HCT116 (cell line): ENCODE measurements around the gene ADGRD1. TPM values are rescaled to one million over a fixed set of nuclear protein-coding genes. Genes with fewer than 3 reads are reported as not detected.

Experiments used
- ATAC-seq: fragments of 200-7000 bp; cut with Tn5 transposase; 2 replicates; pipeline ENCODE4 v1.9.1; 2020; ENCODE audit warnings: mild to moderate bottlenecking, moderate library complexity
- BruUV-seq: library from RNA; stranded (reverse); fragments of 400-500 nt; replicated peaks from 2 replicates; lab custom pipeline; 2021; lab: Mats Ljungman, UMichigan
- CTCF ChIA-PET: fragments of 300-600 bp; sonication (Branson Sonifier 250); formaldehyde crosslinking; loops from one replicate; lab custom pipeline; 2021; ENCODE audit warnings: antibody characterized with exemption; lab: Charles Lee
- POLR2A ChIA-PET: fragments of 300-600, 350-600 bp; sonication (Branson Sonifier 250); formaldehyde crosslinking; loops from one replicate; lab custom pipeline; 2021; ENCODE audit warnings: antibody characterized with exemption; lab: Charles Lee
- RAD21 ChIA-PET, 2 experiments: fragments of 300-600 bp; sonication (Branson Sonifier 250); formaldehyde crosslinking; loops; one replicate each; lab custom pipeline; 2023; ENCODE audit warnings: low total read pairs in 2 of 2; ENCODE audit not compliant: uncharacterized antibody in 2 of 2, unreplicated experiment in 2 of 2, low non-redundant PET in 1 of 2; lab: Charles Lee
- DNase-seq: peaks from one replicate; pipeline ENCODE4 v3.0.0-alpha.2; 2010; ENCODE audit warnings: low read depth, low spot score
- H2AFZ ChIP-seq: fragments of 200-600 bp; shearing (Covaris generic), sonication (generic); 2 replicates; pipeline ENCODE4 v1.6.1; 2017; ENCODE audit warnings: low read depth, mixed run types, mixed read lengths, antibody characterized with exemption, low read length; ENCODE audit not compliant: poor library complexity, severe bottlenecking
- H3K27ac ChIP-seq: 2 replicates; pipeline ENCODE4 v1.5.1; 2012; ENCODE audit warnings: low read depth, low read length
- H3K27me3 ChIP-seq: fragments of 200-600 bp; sonication (generic); 2 replicates; pipeline ENCODE4 v1.6.1; 2016; ENCODE audit warnings: mixed run types, low read length, mixed read lengths; ENCODE audit not compliant: insufficient read depth
- H3K36me3 ChIP-seq, 2 experiments: fragments of 200-500 bp in 1 of 2; fragments of 200-600 bp in 1 of 2; sonication (Bioruptor generic) in 1 of 2; sonication (generic) in 1 of 2; 2 replicates each; pipeline versions ENCODE4 v1.5.1 to v1.6.1; 2014 to 2016; ENCODE audit warnings: low read length in 2 of 2, inconsistent platforms in 1 of 2, mixed read lengths in 1 of 2, mixed run types in 1 of 2; ENCODE audit not compliant: insufficient read depth in 2 of 2, control insufficient read depth in 1 of 2
- H3K4me1 ChIP-seq, 2 experiments: fragments of 200-600 bp in 1 of 2; sonication (generic) in 1 of 2; 2 replicates each; pipeline versions ENCODE4 v1.5.1 to v1.6.1; 2012 to 2017; ENCODE audit warnings: low read length in 2 of 2, inconsistent platforms in 1 of 2, mild to moderate bottlenecking in 1 of 2, mixed read lengths in 1 of 2, mixed run types in 1 of 2, moderate library complexity in 1 of 2; ENCODE audit not compliant: insufficient read depth in 2 of 2, control insufficient read depth in 1 of 2
- H3K4me2 ChIP-seq: fragments of 200-600 bp; sonication (generic); 2 replicates; pipeline ENCODE4 v1.6.1; 2017; ENCODE audit warnings: mixed run types, low read length, mixed read lengths
- H3K4me3 ChIP-seq, 2 experiments: fragments of 200-600 bp in 1 of 2; sonication (generic) in 1 of 2; replicated peaks in 1 of 2; 2 replicates each; pipeline ENCODE4 v1.5.1; 2011 to 2016; ENCODE audit warnings: low read length in 2 of 2, control low read depth in 1 of 2, low read depth in 1 of 2, mild to moderate bottlenecking in 1 of 2, mixed read lengths in 1 of 2, mixed run types in 1 of 2
- H3K79me2 ChIP-seq: fragments of 200-600 bp; sonication (generic); 2 replicates; pipeline ENCODE4 v1.6.1; 2017; ENCODE audit warnings: mild to moderate bottlenecking, mixed run types, low read length, moderate library complexity, mixed read lengths; ENCODE audit not compliant: insufficient read depth
- H3K9ac ChIP-seq: fragments of 200-600 bp; sonication (generic); 2 replicates; pipeline ENCODE4 v1.6.1; 2016; ENCODE audit warnings: low read length, mixed read lengths
- H3K9me2 ChIP-seq: fragments of 200-600 bp; sonication (generic), shearing (Covaris generic); 2 replicates; pipeline ENCODE4 v1.6.1; 2017; ENCODE audit warnings: mixed run types, mild to moderate bottlenecking, moderate library complexity; ENCODE audit not compliant: insufficient read depth
- H3K9me3 ChIP-seq, 2 experiments: fragments of 200-500 bp in 1 of 2; fragments of 200-600 bp in 1 of 2; sonication (Bioruptor generic) in 1 of 2; sonication (generic) in 1 of 2; 2 replicates each; pipeline ENCODE4 v1.6.1; 2014 to 2017; ENCODE audit warnings: low read length in 2 of 2, mixed read lengths in 2 of 2, inconsistent platforms in 1 of 2, low read depth in 1 of 2, mild to moderate bottlenecking in 1 of 2, mixed run types in 1 of 2, moderate library complexity in 1 of 2; ENCODE audit not compliant: control insufficient read depth in 1 of 2, insufficient read depth in 1 of 2
- H4K20me1 ChIP-seq: fragments of 200-600 bp; sonication (generic), shearing (Covaris generic); 2 replicates; pipeline ENCODE4 v1.6.1; 2017; ENCODE audit warnings: mixed run types, mild to moderate bottlenecking, moderate library complexity; ENCODE audit not compliant: insufficient read depth
- CBX3 ChIP-seq: IDR thresholded peaks from 2 replicates; pipeline ENCODE4 v1.6.1; 2012; ENCODE audit warnings: low read depth
- CEBPB ChIP-seq: IDR thresholded peaks from 2 replicates; pipeline ENCODE4 v1.6.1; 2012; ENCODE audit warnings: low read depth
- FOSL1 ChIP-seq: IDR thresholded peaks from 2 replicates; pipeline ENCODE4 v1.6.1; 2012; ENCODE audit warnings: low read depth
- POLR2AphosphoS5 ChIP-seq: IDR thresholded peaks from 2 replicates; pipeline ENCODE4 v1.6.1; 2011; ENCODE audit warnings: mild to moderate bottlenecking, low read depth, low read length, moderate library complexity
- SP1 ChIP-seq: IDR thresholded peaks from 2 replicates; pipeline ENCODE4 v1.6.1; 2012; ENCODE audit warnings: low read depth
- SRF ChIP-seq: IDR thresholded peaks from 2 replicates; pipeline ENCODE4 v1.6.1; 2012; ENCODE audit warnings: low read depth
- intact Hi-C: fragments of 100-400 bp; cut with micrococcal nuclease; formaldehyde crosslinking; loops from 2 replicates; pipeline ENCODE4 v1.10.0; 2022
- total RNA-seq: library from RNA; stranded (reverse); gene quantifications from one replicate; pipeline ENCODE4 v1.2.1, GENCODE V29; 2021; ENCODE audit not compliant: unreplicated experiment
- TF ChIP-seq, protein P1 (sequence below): IDR thresholded peaks from 2 replicates; pipeline ENCODE4 v1.6.1; 2012
- TF ChIP-seq, protein P2 (sequence below): IDR thresholded peaks from 2 replicates; pipeline ENCODE4 v1.6.1; 2012; ENCODE audit warnings: low read depth

ADGRD1 gene
- total RNA-seq, 1 experiment from 2014 or later: 0.44 TPM

DNA sequence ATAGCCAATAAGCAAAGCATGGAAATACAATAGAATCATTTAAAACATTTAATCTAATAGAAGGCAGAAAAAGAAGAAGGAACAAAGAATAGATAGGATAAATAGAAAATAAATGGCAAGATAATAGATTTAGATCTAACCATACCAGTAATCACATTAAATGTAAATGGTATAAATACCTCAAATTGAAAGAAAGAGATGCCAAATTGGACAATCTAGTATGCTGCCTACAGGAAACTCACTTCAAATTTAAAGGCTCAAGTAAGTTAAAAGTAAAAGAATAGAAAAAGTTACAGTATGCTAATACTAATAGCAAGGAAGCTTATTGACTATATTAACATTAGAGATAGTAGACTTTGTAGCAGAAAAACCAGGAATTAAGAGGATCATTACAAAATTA, 41.8 kb upstream of the ADGRD1 start:
- Histone ChIP-seq H3K4me1 (peaks cover 2 to 6% of the 10 kb centered on the region in 2 experiments; a peak in 1 of 4 replicates), H3K9me2 (no peaks in the 10 kb centered on the region), H4K20me1 (no peaks in the 10 kb centered on the region), H3K9ac (no peak overlapping the region), H3K27me3 (no peaks in the 10 kb centered on the region), H3K9me3 (peaks cover 9 to 13% of the 10 kb centered on the region in 2 experiments; a peak in 2 of 4 replicates), H3K27ac (no peak overlapping the region), H3K36me3 (no peaks in the 10 kb centered on the region), H2AFZ (no peak overlapping the region), H3K79me2 (no peaks in the 10 kb centered on the region), H3K4me2 (no peak overlapping the region), H3K4me3 (no peak overlapping the region)
- DNase-seq: no peak
- CTCF ChIA-PET: no interaction called here
- POLR2A ChIA-PET: no interaction called here
- ATAC-seq: no peak
- RAD21 ChIA-PET: no interaction called here
- intact Hi-C loops: loop anchor here (5.0 kb wide), 1 partner anchor 1070 kb away; no protein-coding TSS in a partner anchor
- TF ChIP-seq CBX3 (no peak), FOSL1 (no peak), SRF (no peak), POLR2AphosphoS5 (no peak), SP1 (no peak), CEBPB (no peak)
- TF ChIP-seq, protein P1, sequence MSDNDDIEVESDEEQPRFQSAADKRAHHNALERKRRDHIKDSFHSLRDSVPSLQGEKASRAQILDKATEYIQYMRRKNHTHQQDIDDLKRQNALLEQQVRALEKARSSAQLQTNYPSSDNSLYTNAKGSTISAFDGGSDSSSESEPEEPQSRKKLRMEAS: no peak
- TF ChIP-seq, protein P2, sequence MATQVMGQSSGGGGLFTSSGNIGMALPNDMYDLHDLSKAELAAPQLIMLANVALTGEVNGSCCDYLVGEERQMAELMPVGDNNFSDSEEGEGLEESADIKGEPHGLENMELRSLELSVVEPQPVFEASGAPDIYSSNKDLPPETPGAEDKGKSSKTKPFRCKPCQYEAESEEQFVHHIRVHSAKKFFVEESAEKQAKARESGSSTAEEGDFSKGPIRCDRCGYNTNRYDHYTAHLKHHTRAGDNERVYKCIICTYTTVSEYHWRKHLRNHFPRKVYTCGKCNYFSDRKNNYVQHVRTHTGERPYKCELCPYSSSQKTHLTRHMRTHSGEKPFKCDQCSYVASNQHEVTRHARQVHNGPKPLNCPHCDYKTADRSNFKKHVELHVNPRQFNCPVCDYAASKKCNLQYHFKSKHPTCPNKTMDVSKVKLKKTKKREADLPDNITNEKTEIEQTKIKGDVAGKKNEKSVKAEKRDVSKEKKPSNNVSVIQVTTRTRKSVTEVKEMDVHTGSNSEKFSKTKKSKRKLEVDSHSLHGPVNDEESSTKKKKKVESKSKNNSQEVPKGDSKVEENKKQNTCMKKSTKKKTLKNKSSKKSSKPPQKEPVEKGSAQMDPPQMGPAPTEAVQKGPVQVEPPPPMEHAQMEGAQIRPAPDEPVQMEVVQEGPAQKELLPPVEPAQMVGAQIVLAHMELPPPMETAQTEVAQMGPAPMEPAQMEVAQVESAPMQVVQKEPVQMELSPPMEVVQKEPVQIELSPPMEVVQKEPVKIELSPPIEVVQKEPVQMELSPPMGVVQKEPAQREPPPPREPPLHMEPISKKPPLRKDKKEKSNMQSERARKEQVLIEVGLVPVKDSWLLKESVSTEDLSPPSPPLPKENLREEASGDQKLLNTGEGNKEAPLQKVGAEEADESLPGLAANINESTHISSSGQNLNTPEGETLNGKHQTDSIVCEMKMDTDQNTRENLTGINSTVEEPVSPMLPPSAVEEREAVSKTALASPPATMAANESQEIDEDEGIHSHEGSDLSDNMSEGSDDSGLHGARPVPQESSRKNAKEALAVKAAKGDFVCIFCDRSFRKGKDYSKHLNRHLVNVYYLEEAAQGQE: no peak
- no TSS peak for BruUV-seq
